GM19240 (cell line): Measurements from ENCODE around the gene ASXL2.

Experiments
- DNase-seq: peaks from one replicate; pipeline ENCODE4 v3.0.0; 2011; ENCODE audit warnings: low spot score; ENCODE audit not compliant: insufficient read length

The ASXL2 gene

DNA sequence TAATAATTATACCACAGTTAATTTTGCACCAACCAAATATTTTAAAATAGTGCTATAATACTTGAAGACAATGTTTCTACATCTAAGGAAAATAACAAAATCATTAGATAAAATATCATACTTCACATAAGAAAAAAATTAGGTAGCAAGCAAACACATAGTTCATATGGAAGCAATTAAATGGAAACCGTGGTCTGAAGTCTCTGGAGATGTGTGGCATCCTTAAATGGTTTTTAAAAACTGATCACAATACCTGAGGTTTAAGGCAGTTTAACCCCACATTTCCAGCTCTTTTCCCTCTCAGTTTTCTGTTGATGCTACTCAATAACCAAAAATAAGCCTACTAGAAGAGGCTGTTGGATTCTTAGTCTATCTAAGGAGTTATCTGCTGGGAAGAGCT is 71.3 kb downstream of the ASXL2 start:
- no peak for DNase-seq

DNA sequence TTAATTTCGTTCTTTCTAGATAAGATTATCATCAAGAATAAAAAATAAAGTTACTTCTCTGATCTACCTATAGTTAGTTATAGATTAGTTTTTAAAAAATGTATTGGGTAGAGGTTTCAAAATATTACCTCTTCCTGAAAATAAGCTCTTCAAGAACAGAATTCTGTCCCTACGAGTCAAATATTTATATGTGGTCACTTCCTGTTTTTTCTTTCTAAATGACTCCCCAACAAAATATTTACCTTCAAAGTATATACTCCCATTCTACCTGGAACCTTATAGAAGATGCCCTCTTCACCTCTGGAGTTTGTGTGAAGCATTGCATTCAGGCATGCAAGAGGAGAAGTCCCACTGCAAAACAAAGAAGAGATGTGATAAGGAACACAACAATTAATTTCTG is 72.3 kb downstream of the ASXL2 start:
- no peak for DNase-seq

- no peak for DNase-seq
Observed at GRCh38 chr2:25804338-25804737, 73.9 kb downstream of the ASXL2 start.

DNA sequence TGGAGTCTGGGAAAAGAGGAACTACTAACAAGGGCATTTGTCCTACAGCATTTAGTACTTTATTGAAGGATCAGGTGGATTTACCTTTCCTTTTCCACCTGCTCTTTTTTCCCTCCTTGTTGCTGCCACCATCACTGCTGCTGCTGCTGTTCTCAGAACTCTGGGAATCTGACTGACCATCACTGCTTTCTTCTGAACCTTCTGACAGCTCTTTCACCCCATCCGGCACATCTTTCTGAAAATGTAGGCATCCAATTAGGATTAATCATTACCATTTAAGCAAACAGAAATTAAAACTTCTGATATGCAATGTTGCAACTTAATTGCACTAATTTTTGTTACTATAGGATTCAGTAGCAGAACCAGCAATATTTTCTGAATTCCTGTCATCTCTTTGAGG is 79.0 kb downstream of the ASXL2 start:
- no peak for DNase-seq

- DNase-seq, result no peak
Observed at GRCh38 chr2:25797620-25798488, 80.4 kb downstream of the ASXL2 start.

DNA sequence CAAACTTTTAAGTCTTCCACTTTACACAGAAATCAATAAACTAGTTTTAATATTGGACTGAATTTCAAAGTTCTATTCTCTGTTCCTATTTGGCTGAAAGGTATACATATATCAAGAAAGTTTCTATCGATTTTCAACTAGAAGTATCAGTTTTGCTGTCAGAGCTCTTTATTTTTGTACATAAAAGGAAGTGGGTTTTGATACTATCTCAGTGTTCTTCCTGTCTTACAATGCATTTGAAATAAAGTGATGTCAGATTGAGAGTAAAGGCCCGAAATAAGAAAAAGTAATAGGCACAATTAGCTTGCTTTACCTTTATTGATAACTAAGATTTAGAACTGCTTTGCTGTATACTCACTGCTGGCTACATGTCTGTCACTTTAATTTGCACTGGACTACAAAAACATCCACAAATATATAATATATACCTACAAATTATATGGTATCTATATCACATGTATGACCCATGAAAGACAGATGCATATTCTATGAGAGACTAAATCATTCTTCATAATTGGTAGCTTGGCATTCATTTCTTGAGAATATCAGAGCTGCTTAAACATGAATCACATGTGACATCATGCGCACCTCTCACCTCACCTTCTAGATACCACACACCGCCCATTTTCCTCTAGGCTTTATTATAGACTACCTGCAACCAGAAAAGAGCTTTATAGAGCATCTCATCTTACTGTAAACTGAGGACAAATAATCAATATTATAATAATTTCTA is 83.6 kb downstream of the ASXL2 start:
- DNase-seq, result no peak

DNA sequence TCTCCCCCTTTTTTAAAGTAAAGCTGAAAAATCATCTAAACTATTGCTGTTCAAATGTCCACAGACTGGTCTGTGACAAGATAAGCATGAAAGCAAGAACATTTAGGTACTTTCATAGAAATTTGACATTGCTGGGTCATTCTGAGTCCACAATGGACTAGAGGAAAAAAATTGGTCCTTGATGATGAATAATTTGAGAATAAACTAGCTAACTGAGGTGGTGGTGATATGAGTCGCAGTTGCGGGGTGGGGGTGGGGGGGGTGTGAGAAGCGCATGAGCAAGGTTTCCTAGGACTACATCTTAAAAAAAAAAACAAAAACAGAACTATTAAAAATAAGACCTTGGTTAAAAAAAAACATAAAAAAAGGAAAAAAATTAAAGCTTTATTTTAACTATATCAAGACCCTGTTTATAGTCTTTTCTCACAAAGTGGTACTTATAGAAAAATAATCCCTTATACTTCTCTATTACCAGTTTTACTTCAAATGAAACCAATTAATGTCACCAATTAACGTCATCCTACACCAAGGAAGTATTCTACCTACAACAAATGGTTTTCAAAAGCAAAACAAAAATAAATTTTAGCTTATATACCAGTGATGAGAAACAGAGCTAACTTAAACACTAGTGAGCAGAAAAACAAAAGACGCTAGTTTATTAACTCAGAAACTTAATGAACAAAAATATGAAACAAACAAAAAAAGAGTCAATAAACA is 88.1 kb downstream of the ASXL2 start:
- DNase-seq, result no peak

DNA sequence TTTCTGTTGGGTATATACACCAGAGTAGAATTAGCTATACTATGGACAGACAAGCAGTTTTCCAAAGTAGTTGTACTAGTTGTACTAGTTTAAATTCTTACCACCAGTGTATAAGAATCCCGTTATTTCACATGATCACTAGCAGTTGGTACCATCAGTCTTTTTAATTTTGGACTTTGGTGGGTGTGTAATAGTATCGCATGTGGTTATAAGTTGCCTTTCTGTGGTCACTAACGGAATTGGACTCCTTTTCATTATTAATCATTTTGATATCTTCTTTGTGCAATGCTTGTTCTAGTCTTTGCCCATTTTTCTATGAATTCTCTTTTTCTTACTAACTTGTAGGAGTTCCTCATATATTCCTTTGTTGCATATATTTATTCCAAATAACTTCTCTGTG is 89.8 kb downstream of the ASXL2 start:
- DNase-seq, result no peak

- no peak for DNase-seq
Observed at GRCh38 chr2:25787020-25787419, 91.3 kb downstream of the ASXL2 start.

GRCh38 chr2:25784404-25784803 is 93.9 kb downstream of the ASXL2 start:
- no peak for DNase-seq

DNA sequence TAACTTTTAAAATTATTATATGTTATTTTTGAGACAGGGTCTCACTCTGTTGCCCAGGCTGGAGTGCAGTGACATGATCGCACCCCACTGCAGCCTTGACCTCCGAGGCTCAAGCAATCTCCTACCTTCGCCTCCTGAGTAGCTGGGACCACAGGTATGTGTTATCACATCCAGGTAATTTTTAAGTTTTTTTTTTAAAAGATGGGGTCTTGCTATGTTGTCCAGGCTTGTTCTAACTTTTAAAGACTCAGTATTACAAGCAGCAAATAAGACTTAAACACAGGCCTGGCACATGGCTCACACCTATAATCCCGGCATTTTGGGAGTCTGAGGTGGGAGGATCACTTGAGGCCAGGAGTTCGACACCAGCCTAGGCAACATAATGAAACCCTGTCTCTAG is 101.2 kb downstream of the ASXL2 start:
- DNase-seq, result no peak

DNA sequence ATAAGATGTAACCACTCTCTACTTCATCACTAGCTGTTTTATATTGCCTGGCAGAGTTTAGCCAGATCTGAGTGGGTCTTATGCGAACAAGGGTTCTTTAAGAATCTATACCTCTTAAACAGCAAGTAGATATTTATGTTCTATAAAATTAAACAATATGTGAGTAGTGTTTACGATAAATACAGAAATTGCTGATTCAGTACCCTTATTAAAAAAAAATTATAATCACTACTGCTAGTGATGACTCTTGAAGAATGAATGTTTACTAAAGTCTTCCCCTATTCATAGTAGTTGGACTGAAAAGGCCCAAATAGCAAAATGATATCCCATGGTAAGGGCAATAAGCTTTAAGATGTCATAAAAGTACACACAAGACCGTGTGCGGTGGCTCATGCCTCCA is 106.2 kb downstream of the ASXL2 start:
- no peak for DNase-seq

DNA sequence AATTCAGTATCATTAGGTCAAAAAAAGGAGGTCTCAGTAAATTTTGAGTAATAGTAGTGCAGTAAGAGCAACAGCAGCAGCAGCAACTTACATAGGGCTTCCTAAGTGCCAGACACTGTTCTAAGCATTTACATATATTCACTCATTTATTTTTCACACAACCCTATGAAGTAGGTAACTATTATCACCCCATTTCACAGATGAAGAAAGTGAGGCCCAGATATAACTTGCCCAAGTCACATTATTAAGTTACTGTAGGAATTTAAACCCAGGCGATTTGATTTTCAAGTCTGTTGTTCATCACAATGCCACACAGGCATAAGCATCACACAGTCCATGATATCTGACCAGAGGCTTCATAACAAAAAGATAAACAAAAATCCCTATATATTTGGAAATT is 114.7 kb downstream of the ASXL2 start:
- DNase-seq, result no peak

- DNase-seq, result no peak
Observed at GRCh38 chr2:25760297-25760696, 118.0 kb downstream of the ASXL2 start.

DNA sequence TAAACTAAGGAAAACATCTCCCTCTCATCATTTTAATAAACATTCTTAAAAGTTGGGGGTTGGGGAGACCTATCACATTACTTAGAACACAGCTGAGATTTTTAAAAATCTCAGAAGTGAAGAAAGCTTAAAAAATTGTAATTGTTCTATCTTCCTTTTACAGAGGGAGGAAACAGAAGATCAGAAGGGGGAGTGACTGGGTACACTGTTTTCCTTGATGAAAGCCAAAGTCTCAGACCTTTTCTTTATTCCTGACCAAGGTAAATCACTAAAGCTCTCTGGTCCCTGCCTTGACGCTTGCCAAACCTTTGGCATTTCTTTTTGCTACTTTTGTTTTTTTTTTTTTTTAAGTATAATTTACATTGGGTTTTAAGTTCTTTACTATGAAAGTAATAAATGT is 119.9 kb downstream of the ASXL2 start:
- DNase-seq, result no peak

DNA sequence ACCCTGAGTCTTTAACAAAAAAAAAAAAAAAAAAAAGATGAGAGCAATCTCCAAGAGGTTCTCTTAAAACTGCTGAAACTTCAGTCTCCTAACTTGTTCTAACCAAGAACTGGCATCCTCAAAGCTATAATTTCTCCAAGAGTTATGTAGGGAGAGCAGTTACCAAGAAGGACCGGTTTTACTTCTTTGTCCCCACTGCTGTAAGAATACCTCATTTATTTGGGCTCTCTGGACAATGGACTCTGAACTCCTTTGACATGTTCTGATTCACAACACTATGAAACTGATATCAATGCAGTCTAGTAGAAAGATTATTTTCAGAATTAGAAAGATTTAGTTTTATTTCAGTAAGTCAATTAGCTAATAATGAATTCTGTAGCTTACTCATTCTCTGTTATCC is 120.4 kb downstream of the ASXL2 start:
- no peak for DNase-seq

DNA sequence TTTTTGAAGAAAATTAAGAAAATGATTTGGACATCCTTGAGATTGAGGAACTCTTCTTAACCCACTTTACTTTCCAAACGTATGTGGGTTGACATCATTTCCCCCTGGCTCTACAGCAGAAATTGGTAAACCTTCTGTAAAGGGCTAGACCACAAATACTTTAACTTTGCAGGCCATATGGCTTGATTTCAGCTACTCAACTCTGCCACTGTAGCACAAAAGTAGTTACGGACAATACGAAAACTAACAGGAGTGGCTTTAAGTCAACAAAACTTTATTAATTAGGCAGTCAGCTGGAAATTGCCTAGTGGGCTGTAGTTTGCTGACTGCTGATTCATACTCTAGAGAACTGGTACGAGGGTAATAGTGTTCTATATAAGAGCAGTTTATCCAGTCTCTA is 121.8 kb downstream of the ASXL2 start:
- no peak for DNase-seq

- no peak for DNase-seq
Observed at GRCh38 chr2:25749676-25750075, 128.6 kb downstream of the ASXL2 start.

GRCh38 chr2:25744055-25744454 is 134.2 kb downstream of the ASXL2 start:
- DNase-seq, result no peak

DNA sequence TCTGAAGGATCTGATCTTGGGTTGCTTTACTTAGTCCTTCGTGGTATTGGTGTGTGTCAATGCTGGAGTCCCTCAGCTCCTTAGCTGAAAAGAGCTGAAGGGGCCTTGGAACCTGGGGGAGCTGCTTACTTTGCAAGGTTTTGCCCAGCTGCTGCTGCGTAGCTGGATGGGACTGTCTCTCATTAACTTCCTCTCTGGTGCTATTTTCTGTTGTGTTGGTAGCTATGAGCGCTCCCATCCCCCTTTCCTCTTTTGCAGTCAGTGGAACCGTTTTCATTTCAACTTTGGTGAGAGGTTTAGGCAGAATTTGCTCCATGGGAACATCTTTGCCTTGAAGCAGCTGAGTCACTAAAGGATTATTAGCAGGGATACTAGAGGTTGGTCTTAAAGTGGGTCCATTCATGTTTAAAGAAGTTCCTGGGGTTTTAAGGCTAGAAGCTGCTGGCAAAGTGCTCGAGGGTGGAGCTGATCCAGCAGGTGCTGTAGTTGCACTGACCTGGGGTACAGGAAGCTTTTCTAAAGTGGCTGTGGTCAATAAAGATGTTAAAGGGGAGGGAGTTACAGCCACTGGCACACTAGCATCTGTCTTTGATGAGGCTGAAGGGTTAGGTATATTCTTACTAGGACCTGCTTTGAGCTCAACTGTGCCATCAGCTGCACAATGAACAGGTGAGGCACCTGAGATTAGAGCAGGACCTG is 135.0 kb downstream of the ASXL2 start:
- DNase-seq, result no peak

DNA sequence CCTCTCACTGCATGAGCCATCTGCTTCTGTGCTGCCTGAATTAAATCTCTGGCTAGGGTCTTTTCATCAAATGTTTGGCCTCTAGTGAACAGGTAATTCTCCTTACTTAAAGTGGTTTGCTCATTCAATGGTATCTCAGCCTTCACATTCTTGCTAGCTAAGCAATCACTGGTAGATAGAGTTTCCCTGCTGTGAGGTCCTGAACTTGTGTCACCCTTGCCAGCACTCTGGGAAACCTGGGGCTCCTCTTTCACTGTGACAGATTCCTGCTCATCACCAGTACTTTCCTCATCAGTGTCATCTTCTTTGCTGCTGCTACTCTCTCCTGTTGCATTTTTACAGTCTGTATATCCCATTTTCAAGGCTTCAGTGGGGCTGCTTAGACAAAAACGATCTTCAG is 135.8 kb downstream of the ASXL2 start:
- DNase-seq, result no peak
